GM19455 (cell line): Measurements from ENCODE around the gene SLC1A1.
A peak's percentile ranks its signal among the peaks of the same experiment; 100 is the strongest.

Source experiments
- ATAC-seq: cut with Tn5 transposase; IDR thresholded peaks from one replicate; pipeline ENCODE4 v1.9.1; 2021; ENCODE audit not compliant: unreplicated experiment

SLC1A1 gene

GRCh38 chr9:4489919-4490704 lies at the start of gene SLC1A1:
SLC1A1 (plus strand) TSS chr9:4490468; CDS start chr9:4490680, 212 bp downstream.
- ATAC-seq: peak; percentile 76

DNA sequence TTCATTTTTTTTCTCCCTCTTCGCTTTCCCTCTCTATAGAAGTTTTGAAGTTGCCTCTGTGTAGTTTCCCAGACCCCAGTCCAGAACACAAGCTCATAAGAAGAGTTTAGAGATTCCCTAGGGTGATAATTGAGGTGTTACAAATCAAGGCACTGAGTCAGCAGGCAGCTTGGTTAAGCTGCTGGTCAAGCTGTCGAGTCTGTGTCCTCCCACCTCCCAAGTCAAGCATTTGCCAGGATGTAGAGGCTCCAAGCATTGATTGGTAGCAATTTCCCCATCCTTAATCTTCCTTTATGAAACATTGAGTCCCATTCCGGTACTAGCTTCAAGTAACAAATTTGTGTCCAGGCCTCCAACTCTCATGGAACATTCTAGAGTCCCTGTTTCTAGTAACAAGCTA lies 47.5 kb upstream of the SLC1A1 start:
- ATAC-seq: no peak

GRCh38 chr9:4443439-4443838 lies 46.8 kb upstream of the SLC1A1 start:
- ATAC-seq: no peak

DNA sequence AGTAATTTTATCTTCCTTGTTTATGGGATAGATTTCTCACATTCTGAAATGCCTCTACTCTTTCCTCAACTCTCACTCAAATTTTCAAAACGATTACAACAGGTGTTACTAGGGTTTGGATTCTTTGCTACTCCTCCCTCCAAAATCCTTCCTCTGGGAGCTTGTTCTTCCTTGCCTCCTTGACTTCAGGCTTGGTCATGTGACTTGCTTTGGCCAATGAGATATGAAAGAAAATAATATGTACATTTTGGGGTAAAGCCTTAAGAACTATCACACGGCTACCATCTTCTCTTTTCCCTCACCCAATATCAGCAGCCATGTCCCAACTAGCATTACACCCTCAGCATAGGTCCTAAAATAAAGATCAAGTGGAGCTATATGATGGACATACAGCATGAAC lies 28.8 kb upstream of the SLC1A1 start:
- ATAC-seq: no peak

DNA sequence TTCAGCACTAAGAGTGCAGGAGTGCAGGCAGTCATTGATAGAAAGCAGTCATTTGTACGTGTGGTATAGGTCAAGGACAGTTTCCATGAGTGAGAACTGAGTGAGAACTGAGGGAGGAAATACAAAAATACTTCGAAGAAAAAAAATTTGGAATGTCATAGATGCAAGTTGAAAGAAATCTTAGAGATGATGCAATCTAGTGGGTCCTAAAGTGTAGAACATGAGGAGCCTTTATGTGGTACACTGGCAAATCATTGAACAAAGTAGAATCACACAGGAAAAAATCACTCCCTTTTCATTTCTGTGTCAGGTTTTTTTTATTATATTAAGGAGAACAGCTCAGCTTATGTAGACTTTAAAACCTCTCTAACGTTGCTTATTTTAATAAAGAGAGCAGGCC lies 26.4 kb upstream of the SLC1A1 start:
- no peak for ATAC-seq

GRCh38 chr9:4464911-4465513 lies 25.3 kb upstream of the SLC1A1 start:
- ATAC-seq: peak; percentile 95

- no peak for ATAC-seq
Observed at GRCh38 chr9:4465910-4466309, 24.4 kb upstream of the SLC1A1 start.

GRCh38 chr9:4475301-4475700 lies 15.0 kb upstream of the SLC1A1 start:
- no peak for ATAC-seq

DNA sequence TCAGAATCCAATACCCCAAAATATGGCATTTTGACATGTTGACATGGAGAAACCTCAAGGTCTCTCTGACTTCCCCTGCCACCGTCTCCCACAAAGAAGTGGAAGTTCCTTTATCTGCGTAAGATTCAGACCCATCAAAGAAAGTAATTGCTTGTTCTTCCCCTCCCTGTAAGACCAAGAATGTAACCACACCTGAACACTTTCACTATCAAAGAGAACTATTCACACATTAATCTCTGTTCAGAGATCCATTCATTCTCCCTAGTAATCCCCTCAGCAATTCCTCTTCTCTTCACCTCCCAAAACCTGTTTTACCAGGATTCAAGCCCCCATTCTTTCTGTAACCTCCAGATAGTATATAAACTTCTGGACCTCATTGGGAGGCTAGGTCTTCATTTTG lies 4.1 kb upstream of the SLC1A1 start:
- ATAC-seq: no peak

GRCh38 chr9:4489562-4489918 lies 728 bp upstream of the SLC1A1 start:
- ATAC-seq: peak; percentile 8

DNA sequence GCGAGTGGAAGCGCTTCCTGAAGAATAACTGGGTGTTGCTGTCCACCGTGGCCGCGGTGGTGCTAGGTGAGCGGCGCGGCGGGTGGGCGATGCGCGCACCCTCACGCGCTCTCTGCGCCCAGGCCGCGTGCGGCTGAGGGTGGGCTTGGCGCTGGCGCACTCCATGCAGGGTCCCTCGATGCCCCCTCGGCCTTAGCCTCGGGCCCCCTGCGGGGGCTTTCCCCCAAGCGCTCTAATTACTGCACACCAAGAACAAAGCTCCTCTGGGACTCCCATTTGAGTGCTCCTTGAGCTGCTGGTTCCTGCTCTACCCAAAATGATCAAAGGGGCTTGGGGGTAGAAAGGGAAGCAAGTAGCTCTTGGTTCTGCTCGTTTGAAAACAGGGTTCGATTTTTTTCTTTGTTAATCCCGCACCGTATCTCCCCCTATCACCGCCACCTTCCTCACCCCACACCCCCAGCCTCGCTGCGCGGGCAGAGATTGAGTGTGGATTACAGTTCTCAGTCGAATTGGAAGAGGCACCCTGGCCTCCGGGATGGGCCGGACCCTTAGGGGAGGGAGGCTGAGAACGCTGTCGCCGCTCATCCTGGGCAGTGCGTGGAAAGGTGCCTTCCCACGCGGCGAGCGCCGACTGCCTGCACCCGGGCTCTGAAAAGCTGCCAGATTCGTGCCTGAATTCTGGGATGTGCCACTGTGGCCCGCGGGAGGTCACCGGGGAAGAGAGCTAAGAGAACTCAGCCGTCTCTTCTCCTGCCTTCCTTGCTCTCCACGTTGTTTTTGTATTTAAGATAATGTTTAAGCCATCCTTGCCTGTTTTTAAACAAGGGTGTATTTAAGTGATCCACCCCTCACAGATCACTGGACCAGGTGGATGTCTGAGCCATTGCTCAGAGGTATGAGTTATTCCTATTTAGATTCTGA lies 697 bp downstream of the SLC1A1 start:
- peak; percentile 17 for ATAC-seq

DNA sequence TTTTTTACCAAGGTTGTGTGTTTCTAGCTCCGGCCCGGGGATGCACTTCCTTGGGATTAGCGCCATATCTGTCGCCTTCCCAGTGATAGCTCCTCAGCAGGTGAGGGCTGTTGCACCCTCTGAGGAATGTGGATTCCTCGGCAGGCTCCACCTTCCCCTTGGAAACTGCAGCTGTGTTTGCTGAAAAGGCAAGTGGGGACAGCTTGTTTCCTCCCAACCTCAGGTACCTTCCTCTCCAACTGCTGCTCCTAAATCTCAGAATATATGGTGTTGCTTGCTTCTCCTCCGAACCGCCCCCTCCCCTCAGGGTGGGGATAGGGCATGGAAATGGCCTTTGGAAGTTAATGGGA lies 1.3 kb downstream of the SLC1A1 start:
- ATAC-seq: no peak

- ATAC-seq: no peak
Observed at GRCh38 chr9:4494332-4494731, 4.1 kb downstream of the SLC1A1 start.

DNA sequence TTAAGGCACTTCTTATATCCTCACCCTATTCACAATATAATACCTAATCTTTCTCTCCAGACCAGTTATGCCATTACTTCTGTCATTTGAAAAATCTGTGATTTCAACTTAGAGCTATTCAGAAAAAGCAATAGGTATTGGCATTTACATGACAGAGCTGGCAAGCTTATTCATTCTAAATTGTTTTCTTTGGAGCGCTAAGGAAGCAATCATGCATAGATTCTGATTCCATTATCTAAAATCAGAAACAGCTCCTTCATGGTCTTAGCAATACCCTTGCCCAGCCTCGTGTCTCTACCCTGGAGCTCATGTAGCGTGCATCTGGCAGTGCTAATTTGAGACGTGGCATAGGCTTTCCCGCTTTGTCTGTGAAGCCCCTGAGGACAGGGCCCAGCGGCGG lies 4.5 kb downstream of the SLC1A1 start:
- no peak for ATAC-seq

DNA sequence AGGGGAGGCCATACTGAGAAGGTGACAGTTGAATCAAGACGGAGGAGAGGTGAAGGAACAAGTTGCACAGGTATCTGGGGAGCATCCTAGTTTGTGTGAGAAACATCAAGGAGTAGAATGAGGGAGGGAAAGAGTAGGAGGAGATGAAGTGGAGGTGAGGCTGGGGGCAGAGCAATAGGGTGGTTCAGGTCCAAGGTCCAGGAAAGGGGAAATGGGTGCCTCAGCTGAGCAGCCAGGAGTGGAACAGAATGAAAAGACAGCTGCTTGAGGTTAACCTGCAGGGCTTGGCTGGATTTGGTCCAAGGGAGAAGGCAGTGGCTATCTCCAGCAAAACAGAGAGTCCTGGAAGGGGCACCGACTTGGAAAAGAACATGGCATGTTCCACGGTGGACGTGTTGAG lies 5.3 kb downstream of the SLC1A1 start:
- ATAC-seq: no peak

DNA sequence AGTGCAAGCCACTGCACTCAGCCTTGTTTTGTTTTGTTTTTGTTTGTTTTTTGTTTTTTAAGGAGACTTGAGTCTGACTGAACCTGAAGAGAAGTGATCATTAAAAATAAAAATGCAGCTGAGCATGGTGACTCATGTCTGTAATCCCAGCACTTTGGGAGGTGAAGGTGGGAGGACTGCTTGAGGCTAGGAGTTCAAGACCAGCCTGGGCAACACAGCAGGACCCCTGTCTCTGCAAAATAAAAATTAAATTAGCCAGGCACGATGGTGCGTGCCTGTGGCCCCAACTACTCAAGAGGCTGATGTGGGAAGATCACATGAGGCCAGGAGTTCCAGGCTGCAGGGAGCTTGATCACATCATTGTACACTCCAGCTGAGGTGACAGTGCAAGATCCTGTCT lies 6.2 kb downstream of the SLC1A1 start:
- ATAC-seq: no peak

DNA sequence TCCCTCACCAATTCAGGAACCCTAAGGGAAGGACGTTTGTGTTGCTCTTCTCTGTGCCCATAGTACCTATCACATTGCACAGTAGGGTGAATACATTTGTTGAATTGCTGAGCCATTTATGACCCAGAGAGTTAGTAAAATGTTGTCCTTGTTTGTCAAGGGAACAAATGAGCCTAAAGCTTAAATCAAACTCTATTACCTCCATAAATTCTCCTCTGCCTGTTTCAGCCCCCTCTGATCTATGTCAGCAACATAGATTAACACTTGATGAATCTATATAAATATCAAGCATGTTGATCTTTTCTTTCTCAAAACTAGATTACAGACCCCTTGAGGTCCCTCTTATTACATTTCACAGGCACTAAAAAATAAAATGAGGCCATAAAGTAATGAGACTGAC lies 7.1 kb downstream of the SLC1A1 start:
- no peak for ATAC-seq

GRCh38 chr9:4497855-4498254 lies 7.6 kb downstream of the SLC1A1 start:
- ATAC-seq: no peak

GRCh38 chr9:4499917-4500316 lies 9.6 kb downstream of the SLC1A1 start:
- ATAC-seq: no peak

GRCh38 chr9:4501147-4501507 lies 10.9 kb downstream of the SLC1A1 start:
- no peak for ATAC-seq

GRCh38 chr9:4502444-4502843 lies 12.2 kb downstream of the SLC1A1 start:
- no peak for ATAC-seq

- ATAC-seq: no peak
Observed at GRCh38 chr9:4503103-4503502, 12.8 kb downstream of the SLC1A1 start.
